GM12801 (cell line): ENCODE results near the gene FHIP1B.

Experiments
- CTCF ChIP-seq: IDR thresholded peaks from one replicate; pipeline ENCODE4 v1.5.1; 2011; ENCODE audit warnings: control low read depth; ENCODE audit not compliant: insufficient read length; ENCODE audit errors: extremely low read depth

FHIP1B gene

DNA sequence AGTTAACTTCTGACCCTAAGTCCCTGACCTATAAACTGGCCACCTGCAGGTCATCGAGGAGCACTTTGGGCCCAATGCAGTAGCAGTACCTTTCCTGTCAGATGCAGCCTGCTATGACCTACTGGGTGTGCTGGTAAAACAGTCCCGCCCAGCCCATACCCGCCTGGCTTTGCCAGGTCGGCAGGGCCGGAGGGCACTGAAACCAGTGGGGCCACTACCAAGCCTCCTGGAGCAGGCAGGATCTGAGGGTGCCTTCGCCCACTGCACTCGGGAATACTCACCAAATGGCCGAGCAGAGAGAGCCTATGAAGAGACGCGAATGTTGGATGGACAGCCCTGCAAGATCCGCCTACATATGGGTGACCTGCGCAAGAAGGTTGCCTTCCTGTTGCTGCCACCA, 24.6 kb downstream of the FHIP1B start:
- no peak for TF ChIP-seq CTCF

- no peak for TF ChIP-seq CTCF
Observed at GRCh38 chr11:6206456-6207180, 27.8 kb downstream of the FHIP1B start.

- TF ChIP-seq CTCF: no peak
Observed at GRCh38 chr11:6205366-6205765, 29.1 kb downstream of the FHIP1B start, which contains the start of gene C11orf42. C11orf42 (plus strand) TSS chr11:6205557; CDS start chr11:6205616, 59 bp downstream.

- TF ChIP-seq CTCF: no peak
Observed at GRCh38 chr11:6204706-6205105, 29.7 kb downstream of the FHIP1B start.

- TF ChIP-seq CTCF: no peak
Observed at GRCh38 chr11:6203327-6203726, 31.1 kb downstream of the FHIP1B start.

- TF ChIP-seq CTCF: no peak
Observed at GRCh38 chr11:6202041-6202440, 32.4 kb downstream of the FHIP1B start.

DNA sequence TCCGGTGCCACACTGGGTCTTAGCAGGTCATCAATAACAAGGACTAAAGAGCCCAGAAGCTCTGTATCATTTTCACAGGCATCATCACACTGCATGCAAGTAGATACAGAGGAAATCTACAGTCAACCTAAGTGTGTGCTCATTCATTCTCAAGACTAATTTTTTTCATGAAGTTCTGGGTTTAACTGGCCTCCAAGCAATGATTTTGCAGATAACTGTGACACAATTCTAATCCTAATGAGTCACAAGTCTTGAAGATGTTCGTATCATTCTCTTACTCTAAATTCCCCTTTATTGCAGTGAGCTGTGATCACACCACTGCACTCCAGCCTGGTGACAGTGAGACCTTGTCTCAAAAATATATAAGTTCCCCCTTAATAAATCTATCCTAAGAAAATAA, 33.0 kb downstream of the FHIP1B start:
- no peak for TF ChIP-seq CTCF

DNA sequence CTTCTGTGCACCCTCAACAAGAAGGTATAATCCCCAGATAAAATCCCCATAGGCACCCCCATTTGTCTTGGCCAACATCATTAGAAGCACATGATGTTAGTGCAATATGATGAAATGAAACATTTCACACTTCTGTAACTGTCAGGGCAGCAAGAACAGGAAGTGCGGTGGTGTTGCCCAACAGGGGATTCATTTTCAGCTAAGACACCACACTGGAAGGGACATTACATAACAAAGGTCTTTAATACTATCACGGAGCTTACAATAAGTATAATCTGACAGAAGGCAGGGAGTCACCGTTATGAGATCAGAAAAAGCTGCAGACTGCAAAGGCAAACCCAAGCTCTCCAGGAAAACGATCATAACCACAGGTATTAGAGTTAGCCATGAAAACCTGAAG, 33.5 kb downstream of the FHIP1B start:
- TF ChIP-seq CTCF: no peak
